Mucosa of rectum (tissue), 2 donors: ENCODE measurements around the gene WASL.
"Not testable (repeated sequence)": the region's sequence is repeated elsewhere in the genome, so short reads cannot be mapped to it uniquely, and the experiment has no call there.

Experiments
- H3K27ac ChIP-seq, 2 donors: one replicate each; pipeline ENCODE4 v1.7.0; 2013; ENCODE audit warnings: inconsistent platforms in 2 of 2, low read depth in 2 of 2, low read length in 2 of 2
- H3K27me3 ChIP-seq, 2 donors: one replicate each; pipeline ENCODE4 v1.7.0; 2013; ENCODE audit warnings: low read length in 2 of 2; ENCODE audit not compliant: control insufficient read depth in 2 of 2, insufficient read depth in 2 of 2
- H3K36me3 ChIP-seq, 2 donors: one replicate each; pipeline ENCODE4 v1.7.0; 2013; ENCODE audit warnings: low read length in 2 of 2; ENCODE audit not compliant: control insufficient read depth in 2 of 2, insufficient read depth in 2 of 2
- H3K4me1 ChIP-seq, 2 donors: one replicate each; pipeline ENCODE4 v1.7.0; 2013; ENCODE audit warnings: low read length in 2 of 2, mild to moderate bottlenecking in 1 of 2; ENCODE audit not compliant: control insufficient read depth in 2 of 2, insufficient read depth in 2 of 2
- H3K4me3 ChIP-seq, 2 donors: one replicate each; pipeline ENCODE4 v1.7.0; 2013; ENCODE audit warnings: low read length in 2 of 2
- H3K9ac ChIP-seq, 2 donors: one replicate each; pipeline ENCODE4 v1.7.0; 2013; ENCODE audit warnings: low read length in 2 of 2, low read depth in 1 of 2, mild to moderate bottlenecking in 1 of 2
- H3K9me3 ChIP-seq, 2 donors: one replicate each; pipeline ENCODE4 v1.7.0; 2013; ENCODE audit warnings: low read length in 2 of 2; ENCODE audit not compliant: control insufficient read depth in 2 of 2
- donor health status: healthy.
- donor health status: Normal muscosa, but diverticular disease.

WASL gene

GRCh38 chr7:123788584-123788983 is 39.8 kb upstream of the WASL start:
- Histone ChIP-seq H3K27ac (peak overlapping the region in 1 of 2 donors; percentile 16), H3K9me3 (no peaks in the 10 kb centered on the region), H3K27me3 (no peaks in the 10 kb centered on the region), H3K36me3 (no peaks in the 10 kb centered on the region), H3K4me3 (no peak overlapping the region), H3K9ac (no peak overlapping the region), H3K4me1 (peaks cover 13 to 22% of the 10 kb centered on the region in 2 donors)

- Histone ChIP-seq H3K9ac (no peak overlapping the region), H3K27me3 (no peaks in the 10 kb centered on the region), H3K27ac (no peak overlapping the region), H3K4me1 (peaks cover 17 to 29% of the 10 kb centered on the region in 2 donors), H3K4me3 (no peak overlapping the region), H3K9me3 (no peaks in the 10 kb centered on the region), H3K36me3 (no peaks in the 10 kb centered on the region)
These were observed 38.6 kb upstream of the WASL start for GRCh38 chr7:123787220-123788007.

- H3K27ac ChIP-seq, result peak overlapping the region; percentile 39 to 78
These were observed 35.5 kb upstream of the WASL start for GRCh38 chr7:123784263-123784662.

GRCh38 chr7:123783820-123784219 is 35.0 kb upstream of the WASL start:
- no peak overlapping the region for H3K4me3 ChIP-seq
- H3K27me3 ChIP-seq, result no peaks in the 10 kb centered on the region
- H3K4me1 ChIP-seq, result peaks cover 13 to 30% of the 10 kb centered on the region in 2 donors
- H3K9me3 ChIP-seq, result no peaks in the 10 kb centered on the region
- H3K36me3 ChIP-seq, result no peaks in the 10 kb centered on the region
- peak overlapping the region; percentile 64 to 78 for H3K27ac ChIP-seq
- no peak overlapping the region for H3K9ac ChIP-seq

More at GRCh38 chr7:123784263-123784662, 35.5 kb upstream of the WASL start:
- no peak overlapping the region for H3K9ac ChIP-seq
- H3K36me3 ChIP-seq, result no peaks in the 10 kb centered on the region
- H3K4me1 ChIP-seq, result peaks cover 17 to 34% of the 10 kb centered on the region in 2 donors
- no peaks in the 10 kb centered on the region for H3K27me3 ChIP-seq
- no peak overlapping the region for H3K4me3 ChIP-seq
- no peaks in the 10 kb centered on the region for H3K9me3 ChIP-seq

- Histone ChIP-seq H3K4me3 (peak overlapping the region in 1 of 2 donors; percentile 26), H3K36me3 (no peaks in the 10 kb centered on the region), H3K4me1 (peaks cover 12 to 25% of the 10 kb centered on the region in 2 donors), H3K9ac (no peak overlapping the region), H3K27me3 (no peaks in the 10 kb centered on the region), H3K27ac (peak overlapping the region; percentile 60 to 75), H3K9me3 (no peaks in the 10 kb centered on the region)
These were observed 33.4 kb upstream of the WASL start for GRCh38 chr7:123782071-123782798.

GRCh38 chr7:123780472-123780871 is 31.7 kb upstream of the WASL start:
- not testable (repeated sequence) for H3K9me3 ChIP-seq, H3K9ac ChIP-seq, H3K36me3 ChIP-seq, H3K27ac ChIP-seq, H3K27me3 ChIP-seq, H3K4me3 ChIP-seq
- peaks cover 12 to 24% of the 10 kb centered on the region in 2 donors for H3K4me1 ChIP-seq

GRCh38 chr7:123774496-123774895 is 25.7 kb upstream of the WASL start:
- no peak overlapping the region for H3K9ac ChIP-seq
- H3K36me3 ChIP-seq, result no peaks in the 10 kb centered on the region
- H3K4me3 ChIP-seq, result no peak overlapping the region
- no peak overlapping the region for H3K27ac ChIP-seq
- no peaks in the 10 kb centered on the region for H3K4me1 ChIP-seq
- H3K27me3 ChIP-seq, result no peaks in the 10 kb centered on the region
- no peaks in the 10 kb centered on the region for H3K9me3 ChIP-seq

GRCh38 chr7:123773481-123773880 is 24.7 kb upstream of the WASL start:
- H3K36me3 ChIP-seq, result no peaks in the 10 kb centered on the region
- H3K27ac ChIP-seq, result no peak overlapping the region
- no peaks in the 10 kb centered on the region for H3K4me1 ChIP-seq
- H3K4me3 ChIP-seq, result no peak overlapping the region
- H3K27me3 ChIP-seq, result no peaks in the 10 kb centered on the region
- no peak overlapping the region for H3K9ac ChIP-seq
- no peaks in the 10 kb centered on the region for H3K9me3 ChIP-seq

GRCh38 chr7:123772652-123773051 is 23.8 kb upstream of the WASL start:
- H3K4me3 ChIP-seq, result no peak overlapping the region
- no peaks in the 10 kb centered on the region for H3K27me3 ChIP-seq
- H3K4me1 ChIP-seq, result no peaks in the 10 kb centered on the region
- no peak overlapping the region for H3K9ac ChIP-seq
- H3K9me3 ChIP-seq, result no peaks in the 10 kb centered on the region
- H3K27ac ChIP-seq, result no peak overlapping the region
- no peaks in the 10 kb centered on the region for H3K36me3 ChIP-seq

GRCh38 chr7:123771846-123772245 is 23.0 kb upstream of the WASL start:
- H3K27ac ChIP-seq, result no peak overlapping the region
- H3K9ac ChIP-seq, result no peak overlapping the region
- no peaks in the 10 kb centered on the region for H3K4me1 ChIP-seq
- no peak overlapping the region for H3K4me3 ChIP-seq
- H3K9me3 ChIP-seq, result no peaks in the 10 kb centered on the region
- no peaks in the 10 kb centered on the region for H3K27me3 ChIP-seq
- H3K36me3 ChIP-seq, result no peaks in the 10 kb centered on the region
